K562 (cell line): ENCODE results near the gene LTBP4. TPM values are rescaled to one million over a fixed set of nuclear protein-coding genes. Genes with fewer than 3 reads are reported as not detected.

Source experiments
- ATAC-seq: fragments of 200-7000 bp; cut with Tn5 transposase; 3 replicates; pipeline ENCODE4 v1.9.1; 2020; ENCODE audit warnings: moderate library complexity
- BruUV-seq: library from RNA; stranded (reverse); fragments of 400-500 nt; replicated peaks from 2 replicates; lab custom pipeline; 2021; lab: Mats Ljungman, UMichigan
- CTCF ChIA-PET: fragments of 300-600 bp; formaldehyde crosslinking; extraction: SDS; loops from one replicate; lab custom pipeline; 2021; ENCODE audit warnings: low intra/inter-chr PET ratio; lab: Yijun Ruan, JAX
- POLR2A ChIA-PET: fragments of 300-600, 350-650 bp; sonication (Branson Sonifier 250); formaldehyde crosslinking; extraction: SDS; loops from one replicate; lab custom pipeline; 2021; ENCODE audit warnings: antibody characterized with exemption, inconsistent platforms; lab: Yijun Ruan, JAX
- DNase-seq, 4 experiments: peaks; one replicate each; pipeline versions ENCODE4 v3.0.0 to v3.0.0-alpha.2; 2011 to 2018; ENCODE audit warnings: low spot score in 3 of 4, mixed read lengths in 3 of 4; ENCODE audit errors: extremely low read depth in 1 of 4
- FAIRE-seq: peaks from 2 replicates; lab custom pipeline; 2011; peaks lifted over from hg19 to GRCh38; lab: Jason Lieb, UNC
- H2AFZ ChIP-seq: 2 replicates; pipeline ENCODE4 v1.6.0; 2011; ENCODE audit warnings: low read depth, low read length, control low read depth, inconsistent platforms
- H3K27ac ChIP-seq: fragments of 200-600 bp; 3 replicates; pipeline ENCODE4 v1.8.0; 2011; ENCODE audit warnings: low read depth, mild to moderate bottlenecking, control low read depth, inconsistent platforms, low read length, moderate library complexity, mixed read lengths; ENCODE audit errors: extremely low read depth
- H3K27me3 ChIP-seq, 2 experiments: fragments of 300-600 bp in 1 of 2; 2 replicates in 1 of 2; 3 replicates in 1 of 2; pipeline versions ENCODE4 v1.6.0 to v1.8.0; 2011; ENCODE audit warnings: inconsistent platforms in 2 of 2, low read length in 2 of 2, mild to moderate bottlenecking in 1 of 2, mixed read lengths in 1 of 2, moderate library complexity in 1 of 2; ENCODE audit not compliant: control insufficient read depth in 2 of 2, insufficient read depth in 2 of 2
- H3K36me3 ChIP-seq: fragments of 300-600 bp; 3 replicates; pipeline ENCODE4 v1.8.0; 2011; ENCODE audit warnings: mild to moderate bottlenecking, low read length, inconsistent platforms; ENCODE audit not compliant: control insufficient read depth, insufficient read depth
- H3K4me1 ChIP-seq, 2 experiments: fragments of 200-600 bp in 1 of 2; replicated peaks in 1 of 2; 2 replicates in 1 of 2; 3 replicates in 1 of 2; pipeline versions ENCODE4 v1.5.1 to v1.8.0; 2011; ENCODE audit warnings: inconsistent platforms in 2 of 2, low read length in 2 of 2, mild to moderate bottlenecking in 1 of 2, mixed read lengths in 1 of 2, moderate library complexity in 1 of 2; ENCODE audit not compliant: control insufficient read depth in 2 of 2, insufficient read depth in 2 of 2
- H3K4me2 ChIP-seq: 2 replicates; pipeline ENCODE4 v1.6.1; 2011; ENCODE audit warnings: low read length, control low read depth, inconsistent platforms, mixed read lengths; ENCODE audit not compliant: insufficient read depth
- H3K4me3 ChIP-seq: fragments of 200-600 bp; sonication (generic), shearing (Covaris generic); 2 replicates; pipeline ENCODE4 v1.5.1; 2016; ENCODE audit warnings: control low read depth, inconsistent platforms
- H3K79me2 ChIP-seq: fragments of 200-600 bp; 3 replicates; pipeline ENCODE4 v1.8.0; 2011; ENCODE audit warnings: low read length, inconsistent platforms; ENCODE audit not compliant: control insufficient read depth, insufficient read depth
- H3K9ac ChIP-seq, 2 experiments: 2 replicates each; pipeline versions ENCODE4 v1.6.0 to v1.6.1; 2011; ENCODE audit warnings: low read depth in 2 of 2, low read length in 2 of 2, control low read depth in 1 of 2, inconsistent platforms in 1 of 2, mild to moderate bottlenecking in 1 of 2, mixed read lengths in 1 of 2; ENCODE audit not compliant: insufficient read depth in 1 of 2
- H3K9me1 ChIP-seq: one replicate; pipeline ENCODE4 v1.6.0; 2011; ENCODE audit warnings: inconsistent platforms, mild to moderate bottlenecking, low read length, moderate library complexity; ENCODE audit not compliant: control insufficient read depth, insufficient read depth
- H3K9me3 ChIP-seq: replicated peaks from 2 replicates; pipeline ENCODE4 v1.5.1; 2011; ENCODE audit warnings: low read depth, low read length, inconsistent platforms; ENCODE audit not compliant: control insufficient read depth, insufficient read depth
- H4K20me1 ChIP-seq: replicated peaks from 2 replicates; pipeline ENCODE4 v1.6.1; 2011; ENCODE audit warnings: low read length, inconsistent platforms, mixed read lengths; ENCODE audit not compliant: control insufficient read depth, insufficient read depth
- MCM7 ChIP-seq, 2 experiments: fragments of 450-650 bp; IDR thresholded peaks; 2 replicates each; pipeline ENCODE4 v1.6.1; 2016 to 2018
- POLR2G ChIP-seq: fragments of 200-400 bp; formaldehyde crosslinking; IDR thresholded peaks from 2 replicates; pipeline ENCODE4 v1.6.1; 2017; ENCODE audit warnings: low read depth, mild to moderate bottlenecking, antibody characterized with exemption, low read length, moderate library complexity
- ZNF175 ChIP-seq: fragments of 200-800 bp; sonication (Bioruptor generic); IDR thresholded peaks from 2 replicates; pipeline ENCODE4 v1.6.1; 2016; ENCODE audit warnings: low read depth, mild to moderate bottlenecking, missing genetic modification characterization, missing compliant biosample characterization
- ZNF740 ChIP-seq, 3 experiments: fragments of 200-800 bp in 1 of 3; sonication (Bioruptor generic) in 1 of 3; sonication (generic) in 1 of 3; formaldehyde crosslinking in 1 of 3; IDR thresholded peaks; 2 replicates each; pipeline versions ENCODE4 v1.6.1 to v1.8.0; 2016 to 2022; ENCODE audit warnings: mild to moderate bottlenecking in 2 of 3, missing compliant biosample characterization in 2 of 3, missing genetic modification characterization in 2 of 3, missing genetic modification reagents in 1 of 3
- WGBS: fragments of 100-300 bp; shearing (Covaris generic); methylation state at CpG from one replicate; pipeline ENCODE4 v1.1.6; 2016; ENCODE audit warnings: low coverage, mixed read lengths; ENCODE audit not compliant: insufficient coverage; ENCODE audit errors: missing lambda C conversion rate; 5-methylcytosine and 5-hydroxymethylcytosine counted together
- in situ Hi-C: fragments of 300-500 bp; cut with MboI; formaldehyde crosslinking; loops from 4 replicates; pipeline ENCODE4 v1.15.0; 2018; ENCODE audit warnings: inconsistent platforms, mixed read lengths
- intact Hi-C: fragments of 100-400 bp; cut with micrococcal nuclease; formaldehyde crosslinking; loops from 2 replicates; pipeline ENCODE4 v1.14.2; 2022
- polyA plus RNA-seq, 8 experiments: library from polyadenylated mRNA; depleted of rRNA in 4 of 8; stranded (reverse) in 5 of 8; unstranded in 3 of 8; fragments of >200 nt; fragmentation: Nextera tagmentation in 2 of 8; fragmentation: Illumina TruSeq in 1 of 8; extraction: Ambion mirVana in 2 of 8; extraction: Trizol in 1 of 8; gene quantifications; 2 replicates each; pipeline versions ENCODE4 v1.2.1 to v1.2.3, GENCODE V29; 2011 to 2014; ENCODE audit warnings: inconsistent platforms in 1 of 8, missing spikeins in 1 of 8
- total RNA-seq, 7 experiments: library from RNA; depleted of rRNA in 6 of 7; stranded (reverse); fragments of >200 nt in 6 of 7; fragmentation: Illumina TruSeq in 2 of 7; extraction: Trizol in 2 of 7; gene quantifications; 2 replicates each; pipeline versions ENCODE4 v1.2.1 to v1.2.3, GENCODE V29; 2011 to 2021; ENCODE audit warnings: low replicate concordance in 1 of 7

Gene LTBP4
- total and polyA plus RNA-seq, 9 of the 15 experiments (the other 6 are each of a cell fraction or from before 2014, with no cell fraction given): 0.35 to 160 (median 31.6) TPM

- FAIRE-seq: no peak
- TF ChIP-seq POLR2G: peak; percentile 62; the same call in 1 of the 2 replicates
- no peak for TF ChIP-seq ZNF175
- TF ChIP-seq MCM7 (IDR thresholded peaks at IDR 0.05): no peak
- peak; percentile 59 for TF ChIP-seq ZNF740 (CRISPR knock-in tag; IDR thresholded peaks at IDR 0.05)
- no peak for TF ChIP-seq ZNF740 (tag; IDR thresholded peaks at IDR 0.05)
- in situ Hi-C loops (no loop called here), intact Hi-C loops (no loop called here)
- Histone ChIP-seq H3K9me1 (no peaks in the 10 kb centered on the region), H4K20me1 (no peaks in the 10 kb centered on the region), H2AFZ (no peak overlapping the region), H3K4me3 (no peak overlapping the region), H3K27me3 (no peaks in the 10 kb centered on the region), H3K4me1 (peaks cover 31 to 56% of the 10 kb centered on the region in 2 experiments), H3K79me2 (no peaks in the 10 kb centered on the region), H3K9me3 (no peaks in the 10 kb centered on the region), H3K4me2 (no peak overlapping the region), H3K27ac (no peak overlapping the region), H3K9ac (no peak overlapping the region), H3K36me3 (peaks cover 60% of the 10 kb centered on the region; the same call in 2 of the 3 replicates)
- WGBS: 94% methylated on average over 12 of the region's 24 CpGs
- ATAC-seq: no peak
- CTCF ChIA-PET: no interaction called here
- POLR2A ChIA-PET: interaction anchor here (0.7 kb wide), 1 partner anchor 96 kb away, joined by 3 read pairs; no protein-coding TSS in a partner anchor
- BruUV-seq: no TSS peak
- DNase-seq: no peak
Measured at GRCh38 chr19:40626918-40627317, 25.7 kb downstream of the LTBP4 start.
